H9 (cell line): Measurements from ENCODE around the gene VPS16. TPM values are rescaled to one million over a fixed set of nuclear protein-coding genes. Genes with fewer than 3 reads are reported as not detected.

Experiments
- DNase-seq: peaks from one replicate; pipeline ENCODE4 v3.0.0-alpha.2; 2017
- H2AFZ ChIP-seq: one replicate; pipeline ENCODE4 v1.6.1; 2013; ENCODE audit warnings: mild to moderate bottlenecking, low read length, control low read depth, moderate library complexity
- H2AK5ac ChIP-seq: 2 replicates; pipeline ENCODE4 v1.6.1; 2013; ENCODE audit warnings: low read length, control low read depth, mixed read lengths; ENCODE audit not compliant: insufficient read length
- H2BK120ac ChIP-seq: one replicate; pipeline ENCODE4 v1.6.1; 2013; ENCODE audit warnings: low read depth, mild to moderate bottlenecking, low read length, control low read depth, inconsistent platforms; ENCODE audit not compliant: poor library complexity, severe bottlenecking
- H2BK12ac ChIP-seq: 2 replicates; pipeline ENCODE4 v1.6.1; 2013; ENCODE audit warnings: low read length, control low read depth, mixed read lengths, low read depth; ENCODE audit not compliant: insufficient read length
- H2BK15ac ChIP-seq: 2 replicates; pipeline ENCODE4 v1.6.1; 2013; ENCODE audit warnings: low read depth, low read length, control low read depth
- H2BK20ac ChIP-seq: one replicate; pipeline ENCODE4 v1.6.1; 2013; ENCODE audit warnings: low read depth, mild to moderate bottlenecking, low read length, control low read depth, inconsistent platforms; ENCODE audit not compliant: poor library complexity, severe bottlenecking
- H2BK5ac ChIP-seq: 2 replicates; pipeline ENCODE4 v1.6.1; 2013; ENCODE audit warnings: low read length, control low read depth, mixed read lengths; ENCODE audit not compliant: insufficient read length
- H3K14ac ChIP-seq: 2 replicates; pipeline ENCODE4 v1.6.1; 2013; ENCODE audit warnings: low read length, control low read depth; ENCODE audit not compliant: insufficient read depth
- H3K18ac ChIP-seq: 2 replicates; pipeline ENCODE4 v1.6.1; 2013; ENCODE audit warnings: low read depth, mild to moderate bottlenecking, mixed read lengths, low read length, control low read depth; ENCODE audit not compliant: insufficient read length
- H3K23ac ChIP-seq: 2 replicates; pipeline ENCODE4 v1.6.1; 2013; ENCODE audit warnings: low read length, control low read depth, mixed read lengths, low read depth; ENCODE audit not compliant: insufficient read length
- H3K23me2 ChIP-seq: 2 replicates; pipeline ENCODE4 v1.6.1; 2013; ENCODE audit warnings: low read depth, mild to moderate bottlenecking, mixed read lengths, low read length, control low read depth; ENCODE audit not compliant: insufficient read length, poor library complexity, severe bottlenecking
- H3K27ac ChIP-seq: 2 replicates; pipeline ENCODE4 v1.5.1; 2013; ENCODE audit warnings: low read length, control low read depth, mixed read lengths, low read depth; ENCODE audit not compliant: insufficient read length
- H3K27me3 ChIP-seq: 2 replicates; pipeline ENCODE4 v1.6.1; 2013; ENCODE audit warnings: low read length, control low read depth, inconsistent platforms; ENCODE audit not compliant: insufficient read depth
- H3K4ac ChIP-seq: 2 replicates; pipeline ENCODE4 v1.6.1; 2013; ENCODE audit warnings: low read depth, mild to moderate bottlenecking, control low read depth, inconsistent platforms, low read length, moderate library complexity
- H3K4me1 ChIP-seq: 2 replicates; pipeline ENCODE4 v1.6.1; 2013; ENCODE audit warnings: low read length, control low read depth, inconsistent platforms; ENCODE audit not compliant: insufficient read depth
- H3K4me2 ChIP-seq: 2 replicates; pipeline ENCODE4 v1.6.1; 2013; ENCODE audit warnings: low read length, control low read depth, mixed read lengths; ENCODE audit not compliant: insufficient read length, insufficient read depth
- H3K56ac ChIP-seq: 2 replicates; pipeline ENCODE4 v1.6.1; 2013; ENCODE audit warnings: low read depth, mild to moderate bottlenecking, mixed read lengths, low read length, control low read depth; ENCODE audit not compliant: insufficient read length
- H3K79me1 ChIP-seq: 2 replicates; pipeline ENCODE4 v1.6.1; 2013; ENCODE audit warnings: low read depth, mild to moderate bottlenecking, moderate library complexity, low read length, control low read depth, inconsistent platforms; ENCODE audit not compliant: insufficient read depth, poor library complexity, severe bottlenecking
- H3K79me2 ChIP-seq: 2 replicates; pipeline ENCODE4 v1.6.1; 2013; ENCODE audit warnings: low read length, control low read depth, inconsistent platforms; ENCODE audit not compliant: insufficient read depth
- H3K9ac ChIP-seq: 2 replicates; pipeline ENCODE4 v1.6.1; 2013; ENCODE audit warnings: low read length, control low read depth, mixed read lengths; ENCODE audit not compliant: insufficient read length; ENCODE audit errors: extremely low read depth
- H3K9me3 ChIP-seq: one replicate; pipeline ENCODE4 v1.6.1; 2013; ENCODE audit warnings: low read depth, low read length, inconsistent platforms; ENCODE audit not compliant: control insufficient read depth
- H3T11ph ChIP-seq: one replicate; pipeline ENCODE4 v1.6.1; 2013; ENCODE audit warnings: mild to moderate bottlenecking, low read length, control low read depth, inconsistent platforms
- H4K20me1 ChIP-seq: one replicate; pipeline ENCODE4 v1.6.1; 2013; ENCODE audit not compliant: control insufficient read depth, insufficient read length, insufficient read depth
- H4K5ac ChIP-seq: 2 replicates; pipeline ENCODE4 v1.6.1; 2013; ENCODE audit warnings: low read depth, mild to moderate bottlenecking, mixed read lengths, low read length, control low read depth; ENCODE audit not compliant: insufficient read length
- H4K8ac ChIP-seq: replicated peaks from 2 replicates; pipeline ENCODE4 v1.6.1; 2013; ENCODE audit warnings: low read length, control low read depth, mixed read lengths, low read depth; ENCODE audit not compliant: insufficient read length
- H4K91ac ChIP-seq: 2 replicates; pipeline ENCODE4 v1.6.1; 2013; ENCODE audit warnings: low read depth, mild to moderate bottlenecking, moderate library complexity, mixed read lengths, low read length, control low read depth; ENCODE audit not compliant: insufficient read length
- H3K27ac Mint-ChIP-seq, 3 experiments: 2 replicates in 2 of 3; 3 replicates in 1 of 3; pipeline ENCODE4 v1.8.0; 2020 to 2021; ENCODE audit warnings: mixed read lengths in 3 of 3, mild to moderate bottlenecking in 1 of 3, moderate library complexity in 1 of 3
- H3K27me3 Mint-ChIP-seq: 2 replicates; pipeline ENCODE4 v1.8.0; 2021; ENCODE audit warnings: low read depth, mild to moderate bottlenecking, moderate library complexity, mixed read lengths
- H3K36me3 Mint-ChIP-seq, 3 experiments: 2 replicates in 2 of 3; 3 replicates in 1 of 3; pipeline ENCODE4 v1.8.0; 2020 to 2021; ENCODE audit warnings: low read depth in 3 of 3, mixed read lengths in 3 of 3; ENCODE audit not compliant: insufficient read depth in 1 of 3
- H3K4me1 Mint-ChIP-seq, 2 experiments: 2 replicates each; pipeline ENCODE4 v1.8.0; 2020; ENCODE audit warnings: mixed read lengths in 2 of 2
- H3K4me3 Mint-ChIP-seq, 2 experiments: 2 replicates in 1 of 2; 3 replicates in 1 of 2; pipeline ENCODE4 v1.8.0; 2020 to 2021; ENCODE audit warnings: mild to moderate bottlenecking in 2 of 2, mixed read lengths in 2 of 2, moderate library complexity in 1 of 2
- H3K9me3 Mint-ChIP-seq, 2 experiments: 2 replicates in 1 of 2; 3 replicates in 1 of 2; pipeline ENCODE4 v1.8.0; 2020; ENCODE audit warnings: mild to moderate bottlenecking in 2 of 2, mixed read lengths in 2 of 2, moderate library complexity in 1 of 2
- WGBS: extraction: QIAGEN DNeasy Blood & Tissue Kit; methylation state at CpG from one replicate; pipeline ENCODE4 v1.1.7; 2013; ENCODE audit warnings: missing lambda C conversion rate, low lambda C conversion rate, mixed read lengths; ENCODE audit not compliant: insufficient read length; ENCODE audit errors: extremely low coverage; 5-methylcytosine and 5-hydroxymethylcytosine counted together
- total RNA-seq: library from RNA; stranded (reverse); gene quantifications from 2 replicates; pipeline ENCODE4 v1.2.1, GENCODE V29; 2021
- TF ChIP-seq, protein P1 (sequence below): fragments of 200-600 bp; sonication (generic); conservative IDR thresholded peaks from 3 replicates; pipeline ENCODE4 v1.8.0; 2021; ENCODE audit warnings: antibody characterized with exemption, mild to moderate bottlenecking

Gene VPS16
- total RNA-seq, 1 experiment from 2014 or later: 32.1 TPM

DNA sequence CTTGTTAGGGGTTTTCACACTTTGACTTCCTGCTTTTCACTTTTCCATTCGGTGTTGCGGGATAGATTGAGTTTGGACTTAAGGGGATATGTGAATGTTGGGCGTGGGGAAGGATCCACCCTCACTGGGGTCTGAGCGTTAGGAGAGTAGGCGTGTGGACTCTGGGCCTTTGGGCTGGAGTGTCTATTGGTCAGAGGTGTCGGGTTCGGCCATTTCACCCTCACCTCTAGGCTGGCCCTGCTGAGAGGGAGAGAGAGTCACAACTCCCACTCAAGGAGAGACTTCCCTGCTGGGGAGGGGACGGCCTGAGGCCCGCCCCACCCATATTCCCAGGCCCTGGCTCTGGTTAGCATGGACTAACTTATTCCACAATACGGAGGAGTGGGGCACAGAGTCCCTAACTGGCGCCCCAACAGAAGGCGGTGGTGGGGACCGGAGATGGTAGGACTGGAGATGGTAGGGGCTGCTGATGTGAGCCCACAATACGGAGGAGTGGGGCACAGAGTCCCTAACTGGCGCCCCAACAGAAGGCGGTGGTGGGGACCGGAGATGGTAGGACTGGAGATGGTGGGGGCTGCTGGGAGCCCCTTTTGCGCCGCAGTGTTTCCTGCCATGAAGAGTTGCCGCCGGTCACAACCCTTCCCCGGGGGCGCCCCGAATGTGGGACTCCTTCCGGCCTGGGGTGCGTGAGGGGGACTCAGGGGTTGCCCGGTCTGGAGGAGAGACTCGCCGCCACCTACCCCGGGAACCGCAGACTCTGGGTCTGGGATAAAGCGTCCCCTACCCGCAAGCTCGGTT, 31.3 kb downstream of the VPS16 start:
- H3K23me2 ChIP-seq: peaks cover 18% of the 10 kb centered on the region
- H3K23ac ChIP-seq: no peak overlapping the region
- no peaks in the 10 kb centered on the region for H4K20me1 ChIP-seq
- Mint-ChIP-seq H3K27ac (no peak overlapping the region), H3K9me3 (no peaks in the 10 kb centered on the region), H3K27me3 (peaks cover 28% of the 10 kb centered on the region), H3K4me3 (peak overlapping the region; percentile 86 to 90), H3K36me3 (peaks cover 0 to 10% (median 8%) of the 10 kb centered on the region in 3 experiments; a peak in 6 of 7 replicates), H3K4me1 (peaks cover 27 to 36% of the 10 kb centered on the region in 2 experiments)
- H2BK12ac ChIP-seq: no peak overlapping the region
- peaks cover 3% of the 10 kb centered on the region; the same call in 1 of the 2 replicates for H3K79me2 ChIP-seq
- no peak overlapping the region for H4K5ac ChIP-seq
- no peak overlapping the region for H3K4ac ChIP-seq
- WGBS: no CpG with 5 or more reads among the region's 34 CpGs
- H2AFZ ChIP-seq: no peak overlapping the region
- DNase-seq: no peak
- H3K56ac ChIP-seq: no peak overlapping the region
- no peak overlapping the region for H3K14ac ChIP-seq
- H2BK120ac ChIP-seq: no peak overlapping the region
- H2BK20ac ChIP-seq: no peak overlapping the region
- no peak overlapping the region for H3K18ac ChIP-seq
- H2BK15ac ChIP-seq: no peak overlapping the region
- no peak overlapping the region for H3K9ac ChIP-seq
- no peak overlapping the region for H2BK5ac ChIP-seq
- H3T11ph ChIP-seq: no peak overlapping the region
- H3K79me1 ChIP-seq: peaks cover 7% of the 10 kb centered on the region
- TF ChIP-seq, protein P1, sequence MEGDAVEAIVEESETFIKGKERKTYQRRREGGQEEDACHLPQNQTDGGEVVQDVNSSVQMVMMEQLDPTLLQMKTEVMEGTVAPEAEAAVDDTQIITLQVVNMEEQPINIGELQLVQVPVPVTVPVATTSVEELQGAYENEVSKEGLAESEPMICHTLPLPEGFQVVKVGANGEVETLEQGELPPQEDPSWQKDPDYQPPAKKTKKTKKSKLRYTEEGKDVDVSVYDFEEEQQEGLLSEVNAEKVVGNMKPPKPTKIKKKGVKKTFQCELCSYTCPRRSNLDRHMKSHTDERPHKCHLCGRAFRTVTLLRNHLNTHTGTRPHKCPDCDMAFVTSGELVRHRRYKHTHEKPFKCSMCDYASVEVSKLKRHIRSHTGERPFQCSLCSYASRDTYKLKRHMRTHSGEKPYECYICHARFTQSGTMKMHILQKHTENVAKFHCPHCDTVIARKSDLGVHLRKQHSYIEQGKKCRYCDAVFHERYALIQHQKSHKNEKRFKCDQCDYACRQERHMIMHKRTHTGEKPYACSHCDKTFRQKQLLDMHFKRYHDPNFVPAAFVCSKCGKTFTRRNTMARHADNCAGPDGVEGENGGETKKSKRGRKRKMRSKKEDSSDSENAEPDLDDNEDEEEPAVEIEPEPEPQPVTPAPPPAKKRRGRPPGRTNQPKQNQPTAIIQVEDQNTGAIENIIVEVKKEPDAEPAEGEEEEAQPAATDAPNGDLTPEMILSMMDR: no peak
- H3K9me3 ChIP-seq: no peaks in the 10 kb centered on the region
- H3K27ac ChIP-seq: no peak overlapping the region
- no peak overlapping the region for H4K8ac ChIP-seq
- H2AK5ac ChIP-seq: no peak overlapping the region
- H3K4me1 ChIP-seq: 0 out of 2 replicates have a peak, but pooled peaks cover 3% of the 10 kb centered on the region
- H3K4me2 ChIP-seq: peak overlapping the region; percentile 89
- peaks cover 2% of the 10 kb centered on the region; the same call in 1 of the 2 replicates for H3K27me3 ChIP-seq
- H4K91ac ChIP-seq: no peak overlapping the region
